Measurements from ENCODE around the gene GADD45GIP1.
"Not testable (repeated sequence)": the region's sequence is repeated elsewhere in the genome, so short reads cannot be mapped to it uniquely, and the experiment has no call there.

GADD45GIP1 gene

GRCh38 chr19:12987781-12988180 lies 30.8 kb upstream of the GADD45GIP1 start:
- no peak for DNase-seq

DNA sequence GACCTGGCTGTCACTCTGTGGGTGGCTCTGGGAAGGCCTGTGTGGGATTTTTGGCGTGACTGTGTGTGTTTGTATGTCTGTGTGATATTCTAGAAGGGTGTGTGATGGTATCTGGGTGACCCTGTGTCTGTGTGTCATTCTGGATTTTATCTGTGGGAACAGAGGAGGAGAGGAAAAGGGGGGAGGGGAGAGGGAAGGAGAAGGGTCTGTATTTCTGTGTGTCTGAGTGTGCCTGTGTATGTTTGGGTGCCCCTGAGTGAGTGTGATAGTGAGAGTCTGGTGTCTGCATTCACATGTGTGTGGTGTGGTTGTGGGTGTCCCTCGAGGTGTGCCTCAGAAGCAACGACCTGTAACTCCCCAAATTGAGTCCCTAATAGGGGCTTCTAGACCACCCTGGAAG lies 30.2 kb upstream of the GADD45GIP1 start:
- DNase-seq, result no peak

DNA sequence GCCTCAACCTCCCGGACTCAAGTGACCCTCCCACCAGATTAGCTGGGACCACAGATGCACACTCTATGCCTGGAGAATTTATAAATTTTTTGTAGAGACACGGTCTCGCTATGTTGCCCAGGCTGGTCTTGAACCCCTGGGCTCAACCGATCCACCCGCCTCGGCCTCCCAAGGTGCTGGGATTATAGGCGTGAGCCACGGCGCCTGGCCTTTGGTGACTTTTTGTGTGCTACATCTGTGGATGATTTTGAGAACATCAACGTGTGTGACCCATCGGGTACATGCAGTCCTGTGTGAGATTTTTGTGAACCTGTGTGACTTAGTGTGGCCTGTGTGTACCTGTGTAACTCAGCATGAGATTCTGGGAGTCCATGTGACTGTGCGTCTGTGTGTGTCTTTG lies 29.7 kb upstream of the GADD45GIP1 start:
- no peak for DNase-seq

- no peak for DNase-seq
Measured at GRCh38 chr19:12985049-12985776, 28.2 kb upstream of the GADD45GIP1 start.

GRCh38 chr19:12984683-12985048 lies 27.6 kb upstream of the GADD45GIP1 start:
- no peak for DNase-seq

- DNase-seq, result no peak
Measured at GRCh38 chr19:12984143-12984627, 27.2 kb upstream of the GADD45GIP1 start.

DNA sequence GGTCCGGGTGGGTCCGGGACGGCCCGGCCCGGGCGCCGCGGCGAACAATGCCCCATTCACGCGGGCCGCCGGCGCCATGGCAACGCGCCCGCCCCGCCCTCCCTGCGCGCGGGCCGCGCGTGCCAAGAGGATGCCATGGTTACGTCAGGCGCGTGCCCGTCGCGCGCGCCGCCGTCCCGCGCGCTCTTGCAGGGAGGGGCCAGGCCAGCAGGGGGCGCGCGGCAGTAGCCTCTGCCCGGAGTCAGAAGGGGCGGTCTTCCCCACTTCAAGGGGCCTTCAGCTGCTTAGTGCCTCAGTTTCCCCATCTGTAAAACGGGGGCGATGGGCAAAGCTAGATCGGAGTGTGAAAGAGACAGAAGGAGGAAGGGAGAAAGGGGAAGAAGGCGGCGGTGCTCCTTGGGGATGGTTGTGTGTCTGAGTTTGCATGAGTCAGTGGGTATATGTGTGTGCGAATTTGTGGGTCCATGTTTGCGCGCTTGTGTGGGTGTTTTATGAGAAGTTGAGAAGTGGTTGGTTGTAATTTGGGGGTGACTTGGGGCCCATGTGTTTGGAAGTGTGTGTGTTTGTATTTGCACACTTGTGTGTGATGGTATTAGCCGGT lies 26.6 kb upstream of the GADD45GIP1 start:
- DNase-seq, result peak; percentile 58 to 77 (median 71)

DNA sequence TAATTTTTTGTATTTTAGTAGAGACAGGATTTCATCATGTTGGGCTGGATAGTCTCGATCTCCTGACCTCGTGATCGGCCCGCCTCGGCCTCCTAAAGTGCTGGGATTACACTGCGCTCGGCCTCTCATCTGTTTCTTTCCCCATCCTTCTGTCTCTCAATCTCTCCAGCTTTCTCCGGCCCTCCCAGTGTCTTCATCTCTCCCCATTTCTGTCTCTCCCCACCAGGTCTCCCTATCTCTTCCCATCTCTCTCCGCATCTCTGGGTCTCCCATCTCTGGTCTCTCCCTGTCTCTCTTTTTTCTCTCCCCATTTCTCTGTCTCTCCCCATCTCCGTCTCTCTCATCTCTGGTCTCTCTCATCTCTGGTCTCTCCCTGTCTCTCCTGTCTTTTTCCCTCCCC lies 26.1 kb upstream of the GADD45GIP1 start:
- no peak for DNase-seq

DNA sequence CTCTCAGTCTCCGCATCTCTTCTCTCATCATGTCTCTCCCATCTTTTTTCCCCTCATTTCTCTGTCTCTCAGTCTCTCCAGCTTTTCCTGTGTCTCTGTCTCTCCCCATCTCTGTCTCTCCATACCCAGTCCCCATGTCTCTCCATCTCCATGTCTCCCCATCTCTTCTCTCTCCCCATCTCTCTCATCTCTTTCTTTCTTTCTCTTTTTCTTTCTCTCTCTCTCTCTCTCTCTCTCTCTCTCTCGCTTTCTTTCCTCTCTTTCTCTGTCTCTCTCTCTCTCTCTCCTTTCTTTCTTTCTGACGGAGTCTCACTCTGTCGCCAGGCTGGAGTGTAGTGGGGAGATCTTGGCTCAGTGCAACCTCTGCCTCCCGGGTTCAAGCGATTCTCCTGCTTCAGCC lies 25.6 kb upstream of the GADD45GIP1 start:
- no peak for DNase-seq

GRCh38 chr19:12979974-12980373 lies 23.0 kb upstream of the GADD45GIP1 start:
- no peak for DNase-seq

DNA sequence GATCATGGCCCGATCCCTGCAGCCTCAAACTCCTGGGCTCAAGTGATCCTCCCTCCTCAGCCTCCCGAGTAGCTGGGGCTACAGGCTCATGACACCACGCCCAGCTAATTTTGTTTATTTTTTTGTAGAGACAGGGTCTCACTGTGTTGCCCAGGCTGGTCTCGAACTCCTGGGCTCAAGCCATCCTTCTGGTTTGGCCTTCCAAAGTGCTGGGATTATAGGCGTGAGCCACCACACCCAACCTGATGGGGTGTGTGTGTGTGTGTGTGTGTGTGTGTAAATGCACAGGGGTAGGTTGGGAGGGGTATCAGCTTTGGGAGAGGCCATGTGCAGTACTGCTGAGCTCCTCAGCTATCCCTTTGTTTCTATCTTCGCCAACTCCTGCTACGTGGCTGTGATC lies 19.1 kb upstream of the GADD45GIP1 start:
- DNase-seq, result not testable (repeated sequence)

DNA sequence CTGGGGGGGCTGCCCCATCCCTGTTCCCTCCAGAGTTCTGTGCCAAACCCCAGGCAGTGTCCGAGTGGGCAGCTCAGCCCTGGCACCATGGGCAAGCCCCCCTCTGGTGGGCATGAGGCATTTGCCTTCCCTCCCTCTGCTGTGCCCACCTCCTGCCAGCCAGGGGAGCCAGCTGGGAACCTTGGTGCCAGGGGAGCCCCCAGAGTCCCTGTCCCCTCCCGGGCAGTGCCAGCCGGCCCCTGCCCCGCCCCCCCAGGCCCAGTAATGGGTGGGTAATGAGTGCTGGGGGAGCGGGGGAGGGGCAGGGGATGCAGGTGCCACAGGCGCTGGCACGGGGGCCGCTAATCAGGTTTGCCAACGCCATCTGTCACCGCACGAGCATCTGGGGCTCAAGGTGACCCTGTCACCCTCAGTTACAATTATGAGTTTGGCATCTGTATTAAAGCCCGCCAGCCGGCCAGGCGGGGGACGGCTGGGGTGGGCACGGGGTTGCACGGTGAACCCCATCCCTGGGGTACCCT lies 18.3 kb upstream of the GADD45GIP1 start:
- no peak for DNase-seq

DNA sequence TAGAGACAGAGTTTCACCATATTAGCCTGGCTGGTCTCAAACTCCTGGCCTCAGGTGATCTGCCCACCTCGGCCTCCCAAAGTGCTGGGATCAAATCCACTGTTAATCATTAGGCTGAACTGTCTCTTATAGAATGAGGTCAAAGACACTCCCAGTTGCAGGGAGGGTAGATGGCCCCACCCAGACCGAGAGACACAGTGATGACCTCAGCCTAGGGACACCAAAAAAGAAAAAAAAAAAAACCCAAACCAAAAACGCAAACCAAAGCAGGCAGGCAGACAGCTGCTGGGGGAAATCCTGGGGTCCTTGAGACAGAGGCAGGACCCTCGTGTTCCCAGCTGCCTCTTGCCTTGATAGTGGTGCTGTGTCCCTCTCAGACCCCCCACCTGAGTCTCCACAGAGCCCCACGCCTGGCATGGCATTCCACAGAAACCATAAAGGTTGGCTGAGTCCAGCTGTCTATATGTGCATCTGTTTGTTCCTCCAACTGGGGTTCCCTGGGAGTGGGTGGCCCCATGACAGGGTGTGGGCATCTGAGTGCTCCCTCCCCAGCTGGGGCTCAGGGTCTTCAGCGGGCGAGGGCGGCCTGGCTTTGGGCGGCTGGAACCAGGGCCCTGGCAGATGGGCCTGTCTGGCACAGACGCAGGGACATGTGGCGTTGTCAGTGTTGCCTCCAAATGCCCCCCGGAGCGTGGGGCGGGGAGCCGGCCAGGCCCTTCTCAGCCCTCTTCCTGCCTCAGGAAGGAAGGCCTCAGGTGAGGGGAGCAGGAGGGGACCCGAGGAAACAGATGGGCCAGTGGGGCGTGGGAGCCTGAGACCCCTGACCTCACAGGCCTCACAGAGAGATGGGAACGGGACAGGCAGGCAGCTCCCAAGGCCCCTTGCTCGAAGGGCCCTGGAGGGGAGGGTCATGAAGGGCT lies 17.5 kb upstream of the GADD45GIP1 start:
- no peak for DNase-seq

- no peak for DNase-seq
Measured at GRCh38 chr19:12973236-12973635, 16.2 kb upstream of the GADD45GIP1 start.

- no peak for DNase-seq
Measured at GRCh38 chr19:12970070-12970820, 13.2 kb upstream of the GADD45GIP1 start.

GRCh38 chr19:12969292-12969988 lies 12.4 kb upstream of the GADD45GIP1 start, which contains the start of gene DAND5:
TSS of gene DAND5 (plus strand) at chr19:12969576. CDS start at chr19:12969661, 85 bp downstream.
- no peak for DNase-seq

- no peak for DNase-seq
Measured at GRCh38 chr19:12967907-12968306, 10.9 kb upstream of the GADD45GIP1 start.

GRCh38 chr19:12965812-12966135 lies 8.8 kb upstream of the GADD45GIP1 start:
- DNase-seq, result no peak

DNA sequence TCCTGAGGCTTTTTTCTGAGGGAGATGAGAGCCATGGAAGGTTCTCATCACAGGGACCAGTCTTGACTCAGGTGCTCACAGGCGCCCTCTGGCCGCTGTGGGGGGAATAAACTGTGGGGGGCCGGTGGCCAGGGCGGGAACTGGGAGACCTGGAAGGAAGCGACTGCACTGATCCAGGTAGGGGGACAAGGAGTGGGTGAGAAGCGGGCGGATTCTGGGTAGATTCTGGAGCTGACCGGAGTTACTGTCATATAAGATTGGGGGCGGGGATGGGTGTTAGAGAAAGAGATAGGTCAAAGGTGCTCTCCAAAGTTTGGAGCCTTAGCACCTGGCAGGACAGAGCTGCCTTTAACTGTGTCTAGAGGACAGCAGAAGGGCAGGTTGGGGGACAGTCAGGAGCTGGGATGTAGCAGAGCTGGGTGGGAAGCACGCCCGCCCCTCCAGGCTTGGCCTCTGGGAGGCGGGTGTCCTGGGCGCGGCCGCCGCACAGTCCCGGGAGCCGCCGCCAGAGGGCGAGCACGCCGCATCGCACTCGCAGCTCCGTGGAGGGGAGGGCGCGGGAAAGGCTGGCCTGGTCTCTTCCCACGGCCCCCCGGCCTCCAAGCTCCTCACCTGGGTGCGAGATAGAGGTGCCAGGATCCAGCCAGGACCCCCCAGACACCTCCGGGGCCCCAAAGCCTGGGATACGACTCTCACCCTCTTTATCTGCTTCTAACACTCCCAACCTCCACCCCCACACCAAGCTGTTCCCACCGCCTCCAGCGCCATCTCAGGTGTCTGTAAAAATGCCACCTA lies 8.2 kb upstream of the GADD45GIP1 start:
- DNase-seq, result peak; percentile 57 to 79 (median 69)

GRCh38 chr19:12959481-12959880 lies 2.5 kb upstream of the GADD45GIP1 start:
- no peak for DNase-seq

DNA sequence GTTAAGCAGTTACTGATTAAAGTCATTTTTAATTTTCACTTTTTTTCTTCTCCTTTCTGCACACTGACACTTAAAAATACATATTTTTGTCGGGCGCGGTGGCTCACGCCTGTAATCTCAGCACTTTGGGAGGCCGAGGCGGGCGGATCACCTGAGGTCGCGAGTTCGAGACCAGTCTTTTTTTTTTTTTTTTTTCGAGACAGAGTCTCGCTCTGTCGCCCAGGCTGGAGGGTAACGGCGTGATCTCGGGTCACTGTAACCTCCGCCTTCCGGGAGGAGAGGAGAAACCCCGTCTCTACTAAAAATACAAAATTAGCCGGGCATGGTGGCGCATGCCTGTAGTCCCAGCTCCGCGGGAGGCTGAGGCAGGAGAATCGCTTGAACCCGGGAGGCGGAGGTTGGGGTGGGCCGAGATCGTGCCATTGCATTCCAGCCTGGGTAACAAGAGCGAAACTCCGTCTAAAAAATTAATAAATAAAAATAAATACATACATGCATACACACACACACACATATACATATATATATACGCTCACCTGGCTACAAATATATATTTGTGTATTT lies 448 bp upstream of the GADD45GIP1 start:
- DNase-seq, result not testable (repeated sequence)
